DMS79 treated with DMSO at 0.1 percent for 48 hours (cell line): ENCODE results near the gene LSM5.
"Not testable (repeated sequence)": the region's sequence is repeated elsewhere in the genome, so short reads cannot be mapped to it uniquely, and the experiment has no call there.

Experiments
- DNase-seq: peaks from one replicate; lab custom pipeline; 2025; lab: John Stamatoyannopoulos, UW

LSM5 gene

GRCh38 chr7:32502728-32503127 lies 12.5 kb upstream of the LSM5 start:
- DNase-seq, result no peak

DNA sequence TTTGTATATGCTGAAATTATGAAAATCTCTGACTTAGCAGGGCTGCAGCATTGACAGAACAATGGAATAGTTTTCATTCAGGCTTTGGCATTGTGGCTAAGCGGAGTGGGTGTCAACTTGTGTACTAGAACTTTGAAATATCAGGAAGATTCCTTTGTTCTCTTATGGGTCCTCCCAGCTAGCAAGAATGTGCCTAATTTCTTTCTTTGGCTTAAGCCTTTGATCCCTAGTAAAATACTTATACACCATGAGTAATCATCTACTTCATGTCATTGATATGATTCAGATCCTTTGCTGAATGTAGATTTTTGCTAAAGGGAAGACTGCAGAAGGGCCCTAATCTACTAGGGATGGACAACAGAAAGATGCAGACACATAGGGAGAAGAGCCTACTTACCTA lies 11.3 kb upstream of the LSM5 start:
- DNase-seq, result no peak

- DNase-seq, result no peak
Measured at GRCh38 chr7:32500922-32501341, 10.8 kb upstream of the LSM5 start.

DNA sequence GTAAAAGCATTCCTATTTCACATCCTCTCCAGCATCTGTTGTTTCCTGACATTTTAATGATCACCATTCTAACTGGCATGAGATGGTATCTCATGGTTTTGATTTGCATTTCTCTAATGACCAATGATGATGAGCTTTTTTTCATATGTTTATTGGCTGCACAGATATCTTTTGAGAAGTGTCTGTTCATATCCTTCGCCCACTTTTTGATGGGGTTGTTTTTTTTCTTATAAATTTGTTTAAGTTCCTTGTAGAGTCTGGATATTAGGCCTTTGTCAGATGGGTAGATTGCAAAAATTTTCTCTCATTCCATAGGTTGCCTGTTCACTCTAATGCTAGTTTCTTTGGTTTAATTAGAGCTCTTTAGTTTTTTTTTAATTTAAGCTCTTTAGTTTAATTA lies 10.0 kb upstream of the LSM5 start:
- not testable (repeated sequence) for DNase-seq

DNA sequence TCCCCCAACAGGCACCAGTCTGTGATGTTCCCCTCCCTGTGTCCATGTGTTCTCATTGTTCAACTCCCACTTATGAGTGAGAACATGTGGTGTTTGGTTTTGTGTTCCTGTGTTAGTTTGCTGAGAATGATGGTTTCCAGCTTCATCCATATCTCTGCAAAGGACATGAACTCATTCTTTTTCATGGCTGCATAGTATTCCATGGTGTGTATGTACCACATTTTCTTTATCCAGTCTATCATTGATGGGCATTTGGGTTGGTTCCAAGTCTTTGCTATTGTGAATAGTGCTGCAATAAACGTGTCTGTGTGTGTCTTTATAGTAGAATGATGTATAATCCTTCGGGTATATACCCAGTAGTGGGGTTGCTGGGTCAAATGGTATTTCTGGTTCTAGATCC lies 9.6 kb upstream of the LSM5 start:
- DNase-seq, result not testable (repeated sequence)

DNA sequence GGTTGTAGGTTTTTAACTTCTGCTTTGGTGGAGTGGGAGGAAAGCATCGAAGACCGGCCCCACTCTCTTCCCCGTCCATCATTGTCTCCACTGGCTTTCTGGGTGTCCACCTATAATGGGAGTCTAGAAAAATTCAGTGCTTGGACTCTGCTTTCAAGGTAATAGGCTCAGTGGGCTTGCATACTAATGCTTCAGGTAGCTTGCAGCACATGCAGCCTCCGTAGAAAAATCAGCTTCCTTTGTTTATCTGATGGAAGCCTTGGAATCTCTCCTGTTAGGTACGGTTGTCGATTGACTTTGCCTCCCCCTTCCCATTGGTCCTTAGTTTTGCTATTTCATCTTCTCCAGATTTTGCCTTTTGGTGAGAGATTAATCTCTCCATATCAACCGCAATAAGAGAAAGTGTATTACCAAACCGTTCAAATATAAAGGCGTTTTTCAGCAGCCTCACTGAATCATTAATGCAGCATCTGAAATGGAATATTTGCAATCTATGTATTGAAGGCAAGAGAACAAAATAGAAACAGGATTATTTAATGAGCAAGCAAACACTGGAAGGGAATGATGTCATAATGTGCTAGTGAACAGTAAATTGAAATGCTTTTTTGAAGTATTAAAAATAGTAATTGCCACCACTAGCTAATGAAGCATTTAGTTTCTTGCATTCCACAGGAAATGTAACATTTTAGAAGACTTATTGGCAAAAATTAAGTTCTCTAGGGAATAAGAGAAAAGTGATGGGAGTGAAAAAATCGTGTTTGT lies 6.1 kb upstream of the LSM5 start:
- peak; percentile 69 for DNase-seq

- peak; percentile 85 for DNase-seq
Measured at GRCh38 chr7:32495298-32496051, 5.3 kb upstream of the LSM5 start, which contains the start of gene AVL9. Gene AVL9 (plus strand): TSS chr7:32495489. CDS start chr7:32495710, 221 bp downstream.

DNA sequence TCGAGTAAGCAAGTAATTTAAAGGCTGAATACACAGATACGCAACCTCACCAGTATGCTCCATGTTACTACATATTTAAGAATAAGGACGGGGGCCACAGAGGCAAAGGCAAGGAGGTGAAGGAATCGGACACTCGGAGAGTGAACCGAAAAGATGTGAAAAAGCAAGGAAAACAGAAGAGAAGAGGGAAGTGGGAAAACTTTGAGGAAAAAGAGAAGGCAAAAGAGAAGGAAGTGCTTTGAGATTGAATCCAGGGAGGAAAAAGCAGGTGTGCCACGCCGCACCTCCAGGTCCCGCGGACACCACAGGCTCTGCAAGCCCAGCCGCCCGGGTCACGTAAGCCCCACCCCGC lies 4.7 kb upstream of the LSM5 start:
- DNase-seq, result no peak

DNA sequence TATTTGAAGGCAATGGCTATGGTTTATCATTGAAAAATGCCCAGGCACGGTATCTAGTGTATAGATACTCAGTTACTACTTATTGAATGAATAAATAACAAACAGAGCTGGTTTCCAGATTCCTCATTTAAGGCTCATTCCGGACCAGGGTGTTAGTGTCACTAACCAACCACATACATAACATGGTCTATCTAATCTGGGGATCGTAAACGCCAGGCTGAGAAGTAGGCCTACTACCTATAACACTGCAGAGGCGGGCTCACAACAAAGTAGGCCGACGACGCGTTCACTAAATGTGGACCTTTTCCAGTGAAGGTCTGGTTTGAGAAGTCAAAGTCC lies 423 bp downstream of the LSM5 start:
- DNase-seq, result no peak

GRCh38 chr7:32481921-32482320 lies 8.3 kb downstream of the LSM5 start:
- DNase-seq, result no peak

DNA sequence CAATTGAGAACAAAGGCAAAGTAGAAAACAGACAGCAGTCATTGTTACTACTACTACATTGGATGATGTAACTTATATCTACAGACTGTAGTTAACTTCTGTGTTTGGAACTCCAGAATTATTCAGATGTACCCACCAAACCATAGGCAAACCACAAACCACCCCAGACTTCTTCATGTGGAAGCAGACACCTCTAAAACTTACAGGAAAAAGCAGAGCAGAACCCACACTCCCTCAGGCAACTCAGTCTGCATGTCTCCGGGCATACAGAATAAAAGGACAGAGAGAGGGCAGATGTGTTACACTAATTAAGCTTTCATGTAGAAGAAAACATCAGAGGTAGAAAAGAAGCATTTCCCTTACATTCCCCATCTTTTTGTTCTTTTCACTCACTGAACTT lies 9.0 kb downstream of the LSM5 start:
- no peak for DNase-seq

GRCh38 chr7:32479574-32480200 lies 10.5 kb downstream of the LSM5 start:
- DNase-seq, result peak; percentile 39

DNA sequence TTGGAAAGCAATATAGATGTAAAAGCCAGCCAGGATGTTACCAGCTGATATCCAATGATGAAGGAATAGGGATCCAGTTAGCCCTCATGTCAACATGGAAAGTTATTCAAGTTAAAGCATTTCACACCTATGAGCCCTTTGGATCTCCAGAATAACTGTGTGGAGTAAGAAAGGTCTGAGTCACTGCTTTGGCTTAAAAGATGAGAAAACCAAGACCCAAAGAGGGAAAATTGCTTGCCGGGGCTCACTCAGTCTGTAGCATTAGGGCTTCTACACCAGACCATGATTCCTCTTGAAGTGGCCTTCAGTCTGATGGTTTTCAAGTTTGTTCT lies 12.6 kb downstream of the LSM5 start:
- no peak for DNase-seq

GRCh38 chr7:32476816-32477648 lies 13.1 kb downstream of the LSM5 start:
- peak; percentile 9 for DNase-seq

DNA sequence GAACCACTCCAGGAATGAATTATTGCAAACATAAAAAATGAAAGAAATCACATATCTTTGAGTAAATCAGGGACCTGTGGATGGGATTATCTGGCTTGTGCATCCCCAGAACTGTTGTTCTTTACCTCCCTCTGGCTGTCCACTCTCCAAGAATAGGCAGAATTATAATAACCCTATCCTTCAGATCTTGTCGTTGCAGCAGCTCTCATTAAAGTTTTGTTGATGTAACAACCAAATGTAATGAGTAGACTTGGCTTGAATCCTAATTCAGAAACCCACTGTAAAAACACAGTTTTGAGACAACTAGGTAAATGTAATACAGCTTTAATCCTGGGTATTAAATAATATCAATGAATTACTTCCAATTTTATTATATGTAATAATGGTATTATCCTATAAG lies 16.2 kb downstream of the LSM5 start:
- no peak for DNase-seq

DNA sequence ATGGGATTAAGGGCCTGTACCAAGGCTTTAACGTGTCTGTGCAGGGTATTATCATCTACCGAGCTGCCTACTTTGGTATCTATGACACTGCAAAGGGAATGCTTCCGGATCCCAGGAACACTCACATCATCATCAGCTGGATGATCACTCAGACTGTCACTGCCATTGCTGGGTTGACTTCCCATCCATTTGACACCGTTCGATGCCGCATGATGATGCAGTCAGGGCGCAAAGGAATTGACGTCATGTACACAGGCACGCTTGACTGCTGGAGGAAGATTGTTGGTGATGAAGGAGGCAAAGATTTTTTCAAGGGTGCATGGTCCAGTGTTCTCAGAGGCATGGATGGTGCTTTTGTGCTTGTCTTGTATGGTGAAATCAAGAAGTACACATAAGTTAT lies 18.2 kb downstream of the LSM5 start:
- no peak for DNase-seq

GRCh38 chr7:32470871-32471270 lies 19.3 kb downstream of the LSM5 start:
- no peak for DNase-seq

GRCh38 chr7:32470004-32470403 lies 20.2 kb downstream of the LSM5 start:
- not testable (repeated sequence) for DNase-seq

DNA sequence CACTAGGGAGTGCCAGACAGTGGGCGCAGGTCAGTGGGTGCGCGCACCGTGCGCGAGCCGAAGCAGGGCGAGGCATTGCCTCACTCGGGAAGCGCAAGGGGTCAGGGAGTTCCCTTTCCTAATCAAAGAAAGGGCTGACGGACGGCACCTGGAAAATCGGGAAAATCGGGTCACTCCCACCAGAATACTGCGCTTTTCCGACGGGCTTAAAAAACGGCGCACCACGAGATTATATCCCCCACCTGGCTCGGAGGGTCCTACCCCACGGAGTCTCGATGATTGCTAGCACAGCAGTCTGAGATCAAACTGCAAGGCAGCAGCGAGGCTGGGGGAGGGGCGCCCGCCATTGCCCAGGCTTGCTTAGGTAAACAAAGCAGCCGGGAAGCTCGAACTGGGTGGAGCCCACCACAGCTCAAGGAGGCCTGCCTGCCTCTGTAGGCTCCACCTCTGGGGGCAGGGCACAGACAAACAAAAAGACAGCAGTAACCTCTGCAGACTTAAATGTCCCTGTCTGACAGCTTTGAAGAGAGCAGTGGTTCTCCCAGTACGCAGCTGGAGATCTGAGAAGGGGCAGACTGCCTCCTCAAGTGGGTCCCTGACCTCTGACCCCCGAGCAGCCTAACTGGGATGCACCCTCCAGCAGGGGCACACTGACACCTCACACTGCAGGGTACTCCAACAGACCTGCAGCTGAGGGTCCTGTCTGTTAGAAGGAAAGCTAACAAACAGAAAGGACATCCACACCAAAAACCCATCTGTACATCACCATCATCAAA lies 25.4 kb downstream of the LSM5 start:
- DNase-seq, result not testable (repeated sequence)

GRCh38 chr7:32462977-32463376 lies 27.2 kb downstream of the LSM5 start:
- no peak for DNase-seq

- DNase-seq, result no peak
Measured at GRCh38 chr7:32462451-32462850, 27.7 kb downstream of the LSM5 start.

DNA sequence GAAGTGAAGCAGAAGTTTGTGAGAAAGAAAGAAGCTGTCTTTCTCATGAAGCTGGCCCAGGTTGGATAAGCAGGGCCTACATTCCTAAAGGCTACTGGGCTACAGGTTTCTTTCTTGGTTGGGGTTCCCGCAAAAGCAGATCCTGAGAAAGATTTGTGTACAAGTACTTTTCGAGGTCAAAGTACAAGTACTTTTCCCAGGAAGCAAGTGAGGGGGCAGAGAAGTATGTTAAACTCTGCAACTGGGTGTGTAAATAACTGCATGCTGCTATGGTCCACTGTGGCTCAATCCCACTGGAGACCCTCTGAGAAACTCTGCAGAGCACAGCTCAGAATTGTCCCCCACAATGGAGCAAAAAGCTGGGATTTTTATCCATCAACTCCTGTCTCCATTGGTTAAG lies 28.7 kb downstream of the LSM5 start:
- no peak for DNase-seq
